Muscle of back (tissue), 11 donors: ENCODE data around the gene RIC8B. TPM values are rescaled to one million over a fixed set of nuclear protein-coding genes. Genes with fewer than 3 reads are reported as not detected.

Experiments
- DNase-seq, 3 donors: peaks; one replicate each; pipeline versions ENCODE4 v3.0.0 to v3.0.0-alpha.2; 2013
- polyA plus RNA-seq, 10 donors: library from polyadenylated mRNA; unstranded; fragments of 120-200 nt; gene quantifications; one replicate each; pipeline ENCODE4 v1.2.1, GENCODE V29; 2013; ENCODE audit not compliant: insufficient read length in 10 of 10

RIC8B gene
- polyA plus RNA-seq, 10 donors, result 12.8 to 22.7 (median 16.5) TPM

GRCh38 chr12:106866426-106867080 lies 92.1 kb downstream of the RIC8B start:
- DNase-seq, result no peak

GRCh38 chr12:106867651-106868050 lies 93.2 kb downstream of the RIC8B start:
- DNase-seq, result no peak

- DNase-seq, result no peak
Observed at GRCh38 chr12:106868982-106869700, 94.7 kb downstream of the RIC8B start.

- DNase-seq, result no peak
Observed at GRCh38 chr12:106870116-106870515, 95.6 kb downstream of the RIC8B start.

GRCh38 chr12:106871477-106871876 lies 97.0 kb downstream of the RIC8B start:
- DNase-seq, result peak in 1 of 3 donors; percentile 9

- DNase-seq, result no peak
Observed at GRCh38 chr12:106873983-106874382, 99.5 kb downstream of the RIC8B start.

GRCh38 chr12:106878804-106879203 lies 104.3 kb downstream of the RIC8B start:
- DNase-seq, result no peak

GRCh38 chr12:106879612-106880011 lies 105.1 kb downstream of the RIC8B start:
- DNase-seq, result no peak

GRCh38 chr12:106883426-106883825 lies 108.9 kb downstream of the RIC8B start:
- no peak for DNase-seq

GRCh38 chr12:106885026-106885425 lies 110.5 kb downstream of the RIC8B start:
- no peak for DNase-seq

GRCh38 chr12:106885541-106886249 lies 111.2 kb downstream of the RIC8B start:
- no peak for DNase-seq

- no peak for DNase-seq
Observed at GRCh38 chr12:106886932-106887331, 112.5 kb downstream of the RIC8B start.

GRCh38 chr12:106888348-106888970 lies 114.0 kb downstream of the RIC8B start:
- DNase-seq, result no peak

GRCh38 chr12:106889326-106889725 lies 114.8 kb downstream of the RIC8B start:
- DNase-seq, result no peak

GRCh38 chr12:106889950-106890626 lies 115.6 kb downstream of the RIC8B start:
- DNase-seq, result no peak

- no peak for DNase-seq
Observed at GRCh38 chr12:106892075-106892474, 117.6 kb downstream of the RIC8B start.

- no peak for DNase-seq
Observed at GRCh38 chr12:106893451-106893850, 119.0 kb downstream of the RIC8B start.

- DNase-seq, result no peak
Observed at GRCh38 chr12:106894774-106895173, 120.3 kb downstream of the RIC8B start.

- no peak for DNase-seq
Observed at GRCh38 chr12:106896603-106897002, 122.1 kb downstream of the RIC8B start.

GRCh38 chr12:106897082-106897481 lies 122.6 kb downstream of the RIC8B start:
- no peak for DNase-seq

GRCh38 chr12:106897981-106898901 lies 123.8 kb downstream of the RIC8B start:
- DNase-seq, result no peak
